Measurements from ENCODE around the gene ORC4.

Gene ORC4

GRCh38 chr2:147927053-147927588 is 93.4 kb downstream of the ORC4 start:
- peaks cover 0 to 26% of the 10 kb centered on the region in 2 donors for H3K36me3 ChIP-seq (ENCODE audit: control insufficient read depth in 1 of 2, insufficient read depth in 2 of 2, low read length in 2 of 2)
- no peaks in the 10 kb centered on the region for H3K9me3 ChIP-seq (ENCODE audit: control insufficient read depth in 1 of 2, low read length in 2 of 2)
- H3K27me3 ChIP-seq (ENCODE audit: low read depth, low read length) = no peaks in the 10 kb centered on the region
- no peak overlapping the region for H3K4me3 ChIP-seq (ENCODE audit: low read depth in 1 of 2, low read length in 2 of 2)
- H3K4me1 ChIP-seq (ENCODE audit: control insufficient read depth in 1 of 2, insufficient read depth in 2 of 2, low read length in 2 of 2) = peaks cover 0 to 24% of the 10 kb centered on the region in 2 donors
- H3K27ac ChIP-seq (ENCODE audit: low read length) = no peak overlapping the region

GRCh38 chr2:147925886-147926285 is 94.7 kb downstream of the ORC4 start:
- Histone ChIP-seq H3K27ac (ENCODE audit: low read length) (no peak overlapping the region), H3K9me3 (ENCODE audit: control insufficient read depth in 1 of 2, low read length in 2 of 2) (no peaks in the 10 kb centered on the region), H3K27me3 (ENCODE audit: low read depth, low read length) (no peaks in the 10 kb centered on the region), H3K4me1 (ENCODE audit: control insufficient read depth in 1 of 2, insufficient read depth in 2 of 2, low read length in 2 of 2) (peaks cover 0 to 24% of the 10 kb centered on the region in 2 donors), H3K36me3 (ENCODE audit: control insufficient read depth in 1 of 2, insufficient read depth in 2 of 2, low read length in 2 of 2) (peaks cover 0 to 26% of the 10 kb centered on the region in 2 donors), H3K4me3 (ENCODE audit: low read depth in 1 of 2, low read length in 2 of 2) (no peak overlapping the region)

- no peaks in the 10 kb centered on the region for H3K9me3 ChIP-seq (ENCODE audit: control insufficient read depth in 1 of 2, low read length in 2 of 2)
- no peak overlapping the region for H3K27ac ChIP-seq (ENCODE audit: low read length)
- H3K27me3 ChIP-seq (ENCODE audit: low read depth, low read length) = no peaks in the 10 kb centered on the region
- peaks cover 0 to 24% of the 10 kb centered on the region in 2 donors for H3K4me1 ChIP-seq (ENCODE audit: control insufficient read depth in 1 of 2, insufficient read depth in 2 of 2, low read length in 2 of 2)
- no peak overlapping the region for H3K4me3 ChIP-seq (ENCODE audit: low read depth in 1 of 2, low read length in 2 of 2)
- peaks cover 0 to 23% of the 10 kb centered on the region in 2 donors for H3K36me3 ChIP-seq (ENCODE audit: control insufficient read depth in 1 of 2, insufficient read depth in 2 of 2, low read length in 2 of 2)
These were observed 95.9 kb downstream of the ORC4 start for GRCh38 chr2:147924647-147925046.

GRCh38 chr2:147923846-147924245 is 96.7 kb downstream of the ORC4 start:
- H3K27ac ChIP-seq (ENCODE audit: low read length) = no peak overlapping the region
- H3K9me3 ChIP-seq (ENCODE audit: control insufficient read depth in 1 of 2, low read length in 2 of 2) = no peaks in the 10 kb centered on the region
- H3K36me3 ChIP-seq (ENCODE audit: control insufficient read depth in 1 of 2, insufficient read depth in 2 of 2, low read length in 2 of 2) = peaks cover 1 to 23% of the 10 kb centered on the region in 2 donors
- no peak overlapping the region for H3K4me3 ChIP-seq (ENCODE audit: low read depth in 1 of 2, low read length in 2 of 2)
- no peaks in the 10 kb centered on the region for H3K27me3 ChIP-seq (ENCODE audit: low read depth, low read length)
- peaks cover 0 to 24% of the 10 kb centered on the region in 2 donors for H3K4me1 ChIP-seq (ENCODE audit: control insufficient read depth in 1 of 2, insufficient read depth in 2 of 2, low read length in 2 of 2)

GRCh38 chr2:147917161-147917560 is 103.4 kb downstream of the ORC4 start:
- H3K36me3 ChIP-seq (ENCODE audit: control insufficient read depth in 1 of 2, insufficient read depth in 2 of 2, low read length in 2 of 2) = peaks cover 4 to 9% of the 10 kb centered on the region in 2 donors

GRCh38 chr2:147916723-147917122 is 103.8 kb downstream of the ORC4 start:
- no peaks in the 10 kb centered on the region for H3K9me3 ChIP-seq (ENCODE audit: control insufficient read depth in 1 of 2, low read length in 2 of 2)
- peaks cover 0 to 9% of the 10 kb centered on the region in 2 donors for H3K4me1 ChIP-seq (ENCODE audit: control insufficient read depth in 1 of 2, insufficient read depth in 2 of 2, low read length in 2 of 2)
- peaks cover 4 to 9% of the 10 kb centered on the region in 2 donors for H3K36me3 ChIP-seq (ENCODE audit: control insufficient read depth in 1 of 2, insufficient read depth in 2 of 2, low read length in 2 of 2)
- H3K27me3 ChIP-seq (ENCODE audit: low read depth, low read length) = no peaks in the 10 kb centered on the region
- H3K27ac ChIP-seq (ENCODE audit: low read length) = no peak overlapping the region
- no peak overlapping the region for H3K4me3 ChIP-seq (ENCODE audit: low read depth in 1 of 2, low read length in 2 of 2)

More at GRCh38 chr2:147917161-147917560, 103.4 kb downstream of the ORC4 start:
- no peak overlapping the region for H3K27ac ChIP-seq (ENCODE audit: low read length)
- peaks cover 0 to 9% of the 10 kb centered on the region in 2 donors for H3K4me1 ChIP-seq (ENCODE audit: control insufficient read depth in 1 of 2, insufficient read depth in 2 of 2, low read length in 2 of 2)
- no peak overlapping the region for H3K4me3 ChIP-seq (ENCODE audit: low read depth in 1 of 2, low read length in 2 of 2)
- H3K27me3 ChIP-seq (ENCODE audit: low read depth, low read length) = no peaks in the 10 kb centered on the region
- H3K9me3 ChIP-seq (ENCODE audit: control insufficient read depth in 1 of 2, low read length in 2 of 2) = no peaks in the 10 kb centered on the region

GRCh38 chr2:147916067-147916466 is 104.5 kb downstream of the ORC4 start:
- Histone ChIP-seq H3K9me3 (ENCODE audit: control insufficient read depth in 1 of 2, low read length in 2 of 2) (no peaks in the 10 kb centered on the region), H3K36me3 (ENCODE audit: control insufficient read depth in 1 of 2, insufficient read depth in 2 of 2, low read length in 2 of 2) (peaks cover 4 to 9% of the 10 kb centered on the region in 2 donors), H3K27me3 (ENCODE audit: low read depth, low read length) (no peaks in the 10 kb centered on the region), H3K4me1 (ENCODE audit: control insufficient read depth in 1 of 2, insufficient read depth in 2 of 2, low read length in 2 of 2) (peaks cover 0 to 9% of the 10 kb centered on the region in 2 donors), H3K4me3 (ENCODE audit: low read depth in 1 of 2, low read length in 2 of 2) (no peak overlapping the region), H3K27ac (ENCODE audit: low read length) (no peak overlapping the region)

- Histone ChIP-seq H3K4me3 (ENCODE audit: low read depth in 1 of 2, low read length in 2 of 2) (no peak overlapping the region), H3K36me3 (ENCODE audit: control insufficient read depth in 1 of 2, insufficient read depth in 2 of 2, low read length in 2 of 2) (peaks cover 0 to 8% of the 10 kb centered on the region in 2 donors), H3K4me1 (ENCODE audit: control insufficient read depth in 1 of 2, insufficient read depth in 2 of 2, low read length in 2 of 2) (peaks cover 0 to 9% of the 10 kb centered on the region in 2 donors), H3K9me3 (ENCODE audit: control insufficient read depth in 1 of 2, low read length in 2 of 2) (no peaks in the 10 kb centered on the region), H3K27me3 (ENCODE audit: low read depth, low read length) (no peaks in the 10 kb centered on the region), H3K27ac (ENCODE audit: low read length) (no peak overlapping the region)
These were observed 106.6 kb downstream of the ORC4 start for GRCh38 chr2:147913701-147914480.

- Histone ChIP-seq H3K36me3 (ENCODE audit: control insufficient read depth in 1 of 2, insufficient read depth in 2 of 2, low read length in 2 of 2) (no peaks in the 10 kb centered on the region), H3K4me1 (ENCODE audit: control insufficient read depth in 1 of 2, insufficient read depth in 2 of 2, low read length in 2 of 2) (peaks cover 0 to 9% of the 10 kb centered on the region in 2 donors), H3K27ac (ENCODE audit: low read length) (no peak overlapping the region)
These were observed 109.5 kb downstream of the ORC4 start for GRCh38 chr2:147910990-147911473.

GRCh38 chr2:147909178-147909577 is 111.4 kb downstream of the ORC4 start:
- Histone ChIP-seq H3K4me1 (ENCODE audit: control insufficient read depth in 1 of 2, insufficient read depth in 2 of 2, low read length in 2 of 2) (peaks cover 0 to 4% of the 10 kb centered on the region in 2 donors), H3K9me3 (ENCODE audit: control insufficient read depth in 1 of 2, low read length in 2 of 2) (no peaks in the 10 kb centered on the region), H3K4me3 (ENCODE audit: low read depth in 1 of 2, low read length in 2 of 2) (no peak overlapping the region), H3K27ac (ENCODE audit: low read length) (no peak overlapping the region), H3K27me3 (ENCODE audit: low read depth, low read length) (no peaks in the 10 kb centered on the region), H3K36me3 (ENCODE audit: control insufficient read depth in 1 of 2, insufficient read depth in 2 of 2, low read length in 2 of 2) (no peaks in the 10 kb centered on the region)

More at GRCh38 chr2:147910990-147911473, 109.5 kb downstream of the ORC4 start:
- Histone ChIP-seq H3K27me3 (ENCODE audit: low read depth, low read length) (no peaks in the 10 kb centered on the region), H3K9me3 (ENCODE audit: control insufficient read depth in 1 of 2, low read length in 2 of 2) (no peaks in the 10 kb centered on the region), H3K4me3 (ENCODE audit: low read depth in 1 of 2, low read length in 2 of 2) (no peak overlapping the region)

GRCh38 chr2:147904051-147904450 is 116.5 kb downstream of the ORC4 start:
- Histone ChIP-seq H3K4me3 (ENCODE audit: low read depth in 1 of 2, low read length in 2 of 2) (no peak overlapping the region), H3K27ac (ENCODE audit: low read length) (no peak overlapping the region), H3K27me3 (ENCODE audit: low read depth, low read length) (no peaks in the 10 kb centered on the region), H3K4me1 (ENCODE audit: control insufficient read depth in 1 of 2, insufficient read depth in 2 of 2, low read length in 2 of 2) (no peaks in the 10 kb centered on the region), H3K36me3 (ENCODE audit: control insufficient read depth in 1 of 2, insufficient read depth in 2 of 2, low read length in 2 of 2) (peaks cover 4% of the 10 kb centered on the region in 2 donors), H3K9me3 (ENCODE audit: control insufficient read depth in 1 of 2, low read length in 2 of 2) (no peaks in the 10 kb centered on the region)
